HG02588 (cell line): Measurements from ENCODE around the gene DUSP12.
A peak's percentile ranks its signal among the peaks of the same experiment; 100 is the strongest.

Experiments
- ATAC-seq: cut with Tn5 transposase; IDR thresholded peaks from one replicate; pipeline ENCODE4 v1.9.1; 2021; ENCODE audit warnings: mild to moderate bottlenecking, moderate library complexity; ENCODE audit not compliant: unreplicated experiment

Gene DUSP12

GRCh38 chr1:161726473-161727255 is 22.9 kb upstream of the DUSP12 start:
- ATAC-seq, result peak; percentile 54

GRCh38 chr1:161727256-161727924 is 22.2 kb upstream of the DUSP12 start:
- ATAC-seq, result peak; percentile 16

GRCh38 chr1:161728376-161729226 is 21.0 kb upstream of the DUSP12 start:
- no peak for ATAC-seq

GRCh38 chr1:161730050-161730564 is 19.5 kb upstream of the DUSP12 start:
- no peak for ATAC-seq

DNA sequence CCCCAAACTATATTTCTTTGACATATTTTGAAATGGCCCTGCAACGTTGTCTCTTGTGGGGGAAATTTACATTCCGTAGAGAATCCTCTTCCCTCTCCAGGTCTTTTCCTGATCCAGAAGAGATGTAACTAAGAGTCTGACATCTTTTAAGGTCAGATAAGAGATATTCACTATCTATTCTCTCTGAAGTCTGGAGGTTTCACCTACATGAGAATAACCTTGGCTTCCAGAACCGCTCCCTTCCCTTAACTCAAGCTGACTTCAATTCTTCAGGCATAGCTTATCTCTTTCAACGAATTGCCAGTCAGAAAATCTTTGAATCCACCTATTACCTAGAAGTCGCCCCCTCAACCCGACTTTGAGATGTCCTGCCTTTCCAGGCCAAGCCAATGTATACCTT is 18.3 kb upstream of the DUSP12 start:
- ATAC-seq, result no peak

- ATAC-seq, result no peak
Measured at GRCh38 chr1:161731981-161732718, 17.4 kb upstream of the DUSP12 start.

GRCh38 chr1:161733526-161733925 is 16.1 kb upstream of the DUSP12 start:
- no peak for ATAC-seq

- ATAC-seq, result no peak
Measured at GRCh38 chr1:161735837-161736236, 13.7 kb upstream of the DUSP12 start.

- ATAC-seq, result no peak
Measured at GRCh38 chr1:161736335-161736969, 13.1 kb upstream of the DUSP12 start.

DNA sequence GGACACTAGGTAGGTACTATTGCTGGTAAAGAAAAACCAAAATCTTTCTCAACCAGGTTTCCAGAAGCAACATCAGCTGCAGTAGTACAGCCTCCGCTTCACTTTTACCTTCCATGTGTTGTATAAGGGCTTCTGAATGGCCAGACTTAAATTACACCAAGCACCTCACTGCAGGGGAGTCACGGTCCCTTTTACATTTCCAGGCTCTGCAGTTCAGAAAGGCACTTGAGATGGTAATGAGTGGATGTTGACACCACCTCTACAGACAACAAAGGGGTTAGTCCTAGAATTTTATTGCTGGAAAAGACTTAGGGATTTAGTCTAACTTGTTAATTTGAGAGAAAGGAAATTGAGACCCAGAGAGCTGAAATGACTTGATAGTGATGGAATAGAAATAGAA is 12.0 kb upstream of the DUSP12 start:
- no peak for ATAC-seq

DNA sequence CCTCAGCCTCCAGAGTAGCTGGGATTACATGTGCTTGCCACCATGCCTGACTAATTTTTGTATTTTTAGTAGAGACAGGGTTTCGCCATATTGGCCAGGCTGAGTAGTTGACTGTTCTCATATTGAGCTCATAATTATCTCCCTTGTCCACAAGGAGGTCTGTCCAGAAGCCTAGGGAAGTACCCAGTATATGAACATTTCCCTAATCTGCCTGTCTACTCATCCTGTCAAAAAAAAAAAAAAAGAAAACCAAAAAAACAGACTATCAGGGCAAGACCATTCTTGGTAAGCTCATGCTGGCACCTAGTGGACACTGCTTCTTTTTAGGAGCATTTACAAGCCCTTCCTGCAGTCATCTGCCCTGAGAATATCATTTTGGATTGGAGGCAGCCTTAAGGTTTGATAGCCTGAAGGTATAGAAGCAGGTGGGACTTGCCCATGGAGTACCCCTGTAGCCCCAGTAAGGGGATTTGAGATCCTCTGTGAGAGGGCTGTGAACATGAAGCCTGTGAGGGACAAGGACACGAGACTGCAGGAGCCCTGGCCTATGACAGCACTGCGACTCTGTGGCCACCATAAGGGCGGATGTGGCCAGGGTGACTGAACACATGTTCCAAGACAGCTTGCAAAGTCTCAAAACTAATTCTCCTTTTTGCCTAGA is 10.8 kb upstream of the DUSP12 start:
- peak; percentile 65 for ATAC-seq

GRCh38 chr1:161739865-161740566 is 9.6 kb upstream of the DUSP12 start:
- ATAC-seq, result no peak

GRCh38 chr1:161740921-161741320 is 8.7 kb upstream of the DUSP12 start:
- ATAC-seq, result no peak

DNA sequence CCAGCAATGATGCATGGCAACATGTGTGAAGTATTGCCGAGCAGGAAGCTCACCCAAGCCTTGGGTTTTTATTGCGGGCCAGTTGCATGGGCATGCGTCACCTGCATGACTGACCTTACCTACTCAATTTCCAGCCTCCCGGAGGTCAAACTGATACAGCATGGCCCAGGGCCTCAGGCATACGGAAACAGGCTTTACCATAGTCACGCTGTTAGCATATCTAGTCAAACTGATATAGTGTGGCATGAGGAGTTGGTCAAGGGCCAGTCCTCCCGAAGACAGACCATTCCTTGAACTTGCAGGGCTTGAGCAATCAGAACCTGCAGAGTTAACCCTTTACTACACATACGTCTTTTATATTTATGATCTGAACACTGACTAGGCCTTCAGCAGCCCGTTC is 6.4 kb upstream of the DUSP12 start:
- no peak for ATAC-seq

DNA sequence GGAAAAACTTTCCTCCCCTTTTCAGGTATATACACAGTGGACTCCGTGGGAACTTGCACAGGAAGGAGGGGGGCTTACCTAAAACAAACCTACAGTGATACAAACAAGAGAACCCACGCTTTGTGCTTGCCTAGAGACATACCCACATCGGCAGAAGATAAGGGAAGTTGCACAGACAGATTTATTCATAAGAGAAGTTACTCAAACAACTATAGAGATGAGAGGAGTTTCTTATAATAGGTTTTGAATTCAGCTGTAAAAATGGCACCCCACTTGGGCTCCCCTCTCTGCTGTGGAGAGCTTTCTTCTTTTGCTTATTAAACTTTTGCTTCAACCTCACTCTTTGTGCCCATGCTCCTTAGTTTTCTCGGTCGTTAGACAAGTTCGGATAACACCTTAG is 1.8 kb upstream of the DUSP12 start:
- no peak for ATAC-seq

- ATAC-seq, result no peak
Measured at GRCh38 chr1:161763522-161764098, 14.0 kb downstream of the DUSP12 start.

DNA sequence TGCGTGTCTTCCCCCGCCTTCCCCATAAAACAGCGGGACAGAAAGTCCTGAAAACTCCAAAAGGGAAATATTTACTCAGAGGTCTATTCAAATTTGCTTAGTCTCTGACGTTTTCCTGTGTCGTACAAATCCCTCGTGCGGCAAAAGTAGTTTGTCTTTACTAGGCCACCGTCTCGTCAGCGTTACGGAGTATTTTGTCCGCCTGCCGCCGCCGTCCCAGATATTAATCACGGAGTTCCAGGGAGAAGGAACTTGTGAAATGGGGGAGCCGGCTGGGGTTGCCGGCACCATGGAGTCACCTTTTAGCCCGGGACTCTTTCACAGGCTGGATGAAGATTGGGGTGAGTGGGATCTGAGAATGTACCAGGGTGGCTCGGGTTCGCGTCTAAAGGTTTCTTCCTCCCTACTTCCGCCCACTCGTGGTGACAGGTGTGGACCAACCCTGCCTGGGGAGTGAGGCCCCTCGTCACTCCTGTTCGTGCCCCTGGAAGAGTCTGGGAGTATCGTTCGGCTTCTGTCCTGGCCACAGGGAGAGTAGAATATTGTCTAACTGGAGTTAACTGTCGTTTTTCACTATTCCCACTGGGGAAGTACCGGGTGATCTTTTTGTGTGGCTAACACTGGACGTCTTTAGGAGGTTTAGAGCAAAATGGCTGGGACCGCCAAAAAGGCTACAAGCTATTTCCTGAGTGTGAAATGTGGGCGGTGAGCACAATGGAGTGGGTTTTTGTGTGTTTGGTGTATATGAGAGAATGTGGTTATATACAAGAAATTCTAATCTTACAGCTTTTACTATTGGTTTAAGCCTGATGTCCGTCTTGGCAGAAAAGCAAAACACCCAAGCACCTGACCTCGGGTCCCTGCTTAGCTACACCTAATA is 16.8 kb downstream of the DUSP12 start, which contains the start of gene ATF6:
ATF6 (plus strand) TSS at position 219 of the 880 bp plus-strand sequence; CDS start at position 260, 41 bp downstream.
- peak; percentile 59 for ATAC-seq

- ATAC-seq, result no peak
Measured at GRCh38 chr1:161768461-161768860, 18.9 kb downstream of the DUSP12 start.
